GM19455 (cell line): ENCODE results near the gene TXNDC5.
"Not testable (repeated sequence)": the region's sequence is repeated elsewhere in the genome, so short reads cannot be mapped to it uniquely, and the experiment has no call there.

Experiments used
- ATAC-seq: cut with Tn5 transposase; IDR thresholded peaks from one replicate; pipeline ENCODE4 v1.9.1; 2021; ENCODE audit not compliant: unreplicated experiment

Gene TXNDC5

DNA sequence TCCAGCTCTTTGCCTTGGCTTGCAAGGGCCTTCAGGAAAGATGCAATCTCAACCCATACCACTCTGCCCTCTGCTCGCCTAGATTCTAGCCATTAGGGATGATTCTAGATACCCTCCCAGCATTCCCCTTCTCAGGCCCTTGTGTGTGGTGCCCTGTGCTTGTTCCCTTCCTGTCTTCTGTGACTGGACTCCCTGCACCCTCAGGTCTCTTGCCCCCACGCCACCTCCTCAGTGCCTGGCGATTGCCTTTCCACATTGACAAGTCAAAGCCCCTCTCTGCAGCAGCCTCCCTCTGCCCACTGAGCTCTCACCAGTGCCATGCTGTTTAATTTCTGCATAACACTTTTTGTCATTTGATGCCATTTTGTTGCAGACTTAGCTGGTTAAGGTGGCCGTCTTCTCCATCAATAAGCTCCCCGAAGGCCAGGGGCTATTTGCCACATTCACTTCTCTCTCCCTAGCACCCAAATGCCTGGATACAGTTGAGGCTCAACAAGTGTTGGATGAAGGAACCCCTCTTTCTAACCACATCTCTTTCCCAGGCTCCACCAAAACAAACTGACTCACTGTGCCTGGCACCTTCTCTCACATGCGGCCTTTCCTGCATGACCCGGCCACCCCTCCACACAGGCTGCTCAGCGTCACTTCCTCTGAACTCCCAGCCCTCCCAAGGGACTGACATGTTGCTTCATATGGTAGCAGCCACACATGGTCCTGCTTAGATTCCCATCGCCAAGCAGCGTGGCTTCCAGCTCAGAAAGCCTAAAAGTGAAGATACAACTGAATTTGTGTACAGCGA, 4.6 kb upstream of the TXNDC5 start:
- ATAC-seq = no peak

GRCh38 chr6:7914311-7914710, 3.7 kb upstream of the TXNDC5 start:
- no peak for ATAC-seq

- ATAC-seq = no peak
Measured at GRCh38 chr6:7912736-7913517, 2.3 kb upstream of the TXNDC5 start.

DNA sequence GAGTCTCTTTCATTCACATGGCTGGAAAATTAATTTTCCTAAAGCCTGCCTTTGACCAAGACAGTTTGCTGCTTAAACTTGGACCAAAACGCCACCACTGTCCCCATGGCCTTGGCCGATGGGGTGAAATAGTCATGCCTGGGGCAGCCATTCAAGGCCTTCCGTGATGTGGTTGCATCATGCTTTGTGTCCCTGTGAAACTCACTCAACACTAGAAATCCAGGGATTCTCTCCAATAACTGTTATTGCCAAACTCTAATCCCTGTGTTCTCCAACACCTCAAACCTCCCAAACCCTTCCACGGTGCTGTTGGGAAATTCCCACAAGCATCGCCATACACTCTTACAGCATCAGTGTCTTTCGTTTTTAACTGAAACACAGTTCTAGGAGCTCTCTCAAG, 1.4 kb upstream of the TXNDC5 start:
- ATAC-seq = no peak

DNA sequence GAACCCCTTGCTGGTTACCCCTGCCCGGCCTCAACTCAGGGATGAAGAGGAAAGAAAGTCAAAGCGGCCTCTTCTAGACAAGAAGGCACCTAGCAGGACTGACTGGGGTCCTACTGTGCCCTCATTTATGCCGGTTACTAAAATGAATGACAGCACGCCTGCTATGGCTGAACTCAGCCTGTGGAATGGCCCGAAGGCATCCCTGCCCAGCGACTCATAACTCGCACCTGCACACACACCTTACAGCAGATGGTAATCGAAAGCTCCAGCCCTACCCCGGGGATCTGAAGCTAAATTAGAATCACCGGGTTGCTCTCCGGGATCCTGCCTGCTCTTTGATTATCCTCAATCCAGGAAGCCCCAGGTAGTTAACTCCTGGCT, 747 bp upstream of the TXNDC5 start:
- ATAC-seq = no peak

DNA sequence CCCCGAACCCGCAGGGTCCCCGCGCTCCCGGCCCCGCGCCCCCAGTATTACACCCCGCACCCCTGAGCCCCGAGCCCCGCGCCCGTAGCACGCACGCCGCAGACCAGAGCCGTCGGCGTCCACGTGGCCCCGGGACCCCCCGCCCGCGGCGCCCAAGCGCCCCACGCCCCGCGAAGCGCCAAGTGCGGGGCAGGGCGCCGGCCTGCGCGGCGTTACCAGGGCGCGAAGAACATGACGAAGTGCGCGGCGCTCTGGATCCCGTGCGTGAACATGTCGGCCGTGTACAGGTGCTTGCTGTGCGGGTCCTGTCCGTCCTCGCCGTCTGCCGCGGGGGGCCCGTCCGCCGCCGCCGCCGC, 312 bp downstream of the TXNDC5 start:
- peak; percentile 24 for ATAC-seq

DNA sequence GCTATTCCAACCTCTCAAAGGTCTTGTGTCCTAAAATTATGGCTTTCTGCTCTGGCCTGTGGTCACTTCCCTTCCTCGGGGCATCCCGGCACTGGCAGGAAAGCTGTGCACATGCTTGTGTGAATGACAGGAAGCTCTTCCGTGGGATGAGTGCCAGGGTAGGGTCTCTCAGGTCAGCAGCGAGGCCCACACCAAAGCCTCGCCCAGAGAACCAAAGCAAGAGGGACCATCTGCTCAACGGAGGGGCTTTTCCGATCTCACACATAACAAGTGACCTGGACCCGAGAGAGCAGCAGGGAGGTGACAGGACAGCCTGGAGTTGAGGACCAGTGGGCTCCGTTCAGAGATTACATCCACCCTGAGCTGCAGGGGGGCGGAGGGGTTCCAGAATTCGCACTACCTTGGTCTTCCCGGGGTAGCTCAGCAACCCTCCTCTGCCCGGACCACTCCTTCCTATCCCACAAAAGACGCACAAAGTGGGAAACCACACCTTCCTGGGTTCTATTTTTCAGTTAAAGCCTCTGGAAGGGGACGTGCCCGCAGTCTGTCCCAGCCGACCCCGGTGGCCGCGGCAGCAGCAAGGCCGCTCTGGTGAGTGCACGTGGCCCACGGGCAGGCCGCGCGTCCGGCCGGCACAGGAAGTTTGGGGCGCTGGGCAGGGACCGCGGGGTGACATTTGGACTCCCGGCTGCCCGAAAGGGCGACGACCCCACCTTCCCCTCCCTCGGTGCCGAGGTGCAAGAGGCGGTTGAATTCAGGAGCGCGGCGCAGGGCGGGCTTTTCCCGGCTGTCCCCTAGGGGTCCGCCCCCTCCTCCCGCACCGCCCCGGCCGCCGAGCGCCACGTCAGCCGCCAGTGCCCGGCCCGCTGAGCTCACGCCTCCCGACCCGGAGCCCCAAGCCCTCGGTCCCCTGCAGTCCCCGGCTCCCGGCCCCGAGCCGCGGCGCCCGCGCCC, 988 bp downstream of the TXNDC5 start:
- peak; percentile 33 for ATAC-seq

- ATAC-seq = no peak
Measured at GRCh38 chr6:7907159-7907558, 3.4 kb downstream of the TXNDC5 start.

GRCh38 chr6:7906741-7907140, 3.8 kb downstream of the TXNDC5 start:
- ATAC-seq = no peak

GRCh38 chr6:7905416-7905815, 5.2 kb downstream of the TXNDC5 start:
- no peak for ATAC-seq

- no peak for ATAC-seq
Measured at GRCh38 chr6:7904654-7905319, 5.8 kb downstream of the TXNDC5 start.

- ATAC-seq = no peak
Measured at GRCh38 chr6:7903673-7904072, 6.9 kb downstream of the TXNDC5 start.

DNA sequence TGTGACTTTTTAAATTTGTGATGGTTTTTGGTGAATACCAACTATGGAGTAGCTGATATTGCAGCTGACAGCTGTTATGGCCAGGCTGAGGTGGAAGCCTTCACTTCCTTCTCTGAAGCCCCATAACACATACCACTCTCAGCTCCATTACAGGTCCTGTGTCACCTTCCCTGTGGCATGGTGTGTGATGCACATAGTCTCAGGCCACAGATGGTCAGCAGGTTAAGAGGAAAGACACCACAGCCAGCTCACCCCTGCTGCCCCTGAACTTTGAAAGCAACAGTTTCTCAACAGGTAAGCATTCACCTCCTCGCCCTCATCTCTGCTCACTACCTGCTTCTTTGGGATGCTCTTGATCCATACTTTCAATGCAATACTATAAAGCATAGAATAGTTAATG, 7.7 kb downstream of the TXNDC5 start:
- ATAC-seq = no peak

DNA sequence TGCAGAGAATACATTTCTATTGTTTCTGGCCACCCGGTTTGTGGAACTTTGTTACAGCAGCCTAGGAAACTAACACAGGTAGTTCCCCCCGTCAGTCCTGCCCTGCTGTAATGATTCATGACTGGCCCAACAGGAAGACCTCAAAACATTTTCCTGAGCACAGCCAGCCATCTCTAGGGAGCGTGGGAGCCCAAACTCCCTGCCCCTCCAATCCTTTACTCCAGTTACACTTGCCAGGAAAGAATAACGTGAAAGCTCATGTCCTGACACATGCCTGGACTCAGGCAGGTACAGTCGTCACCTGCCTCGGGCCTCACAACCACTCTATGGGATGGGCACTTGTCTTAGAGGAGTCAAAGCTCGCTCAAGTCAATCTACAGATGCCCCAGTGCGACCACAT, 8.4 kb downstream of the TXNDC5 start:
- ATAC-seq = no peak

- ATAC-seq = no peak
Measured at GRCh38 chr6:7901780-7902179, 8.8 kb downstream of the TXNDC5 start.

DNA sequence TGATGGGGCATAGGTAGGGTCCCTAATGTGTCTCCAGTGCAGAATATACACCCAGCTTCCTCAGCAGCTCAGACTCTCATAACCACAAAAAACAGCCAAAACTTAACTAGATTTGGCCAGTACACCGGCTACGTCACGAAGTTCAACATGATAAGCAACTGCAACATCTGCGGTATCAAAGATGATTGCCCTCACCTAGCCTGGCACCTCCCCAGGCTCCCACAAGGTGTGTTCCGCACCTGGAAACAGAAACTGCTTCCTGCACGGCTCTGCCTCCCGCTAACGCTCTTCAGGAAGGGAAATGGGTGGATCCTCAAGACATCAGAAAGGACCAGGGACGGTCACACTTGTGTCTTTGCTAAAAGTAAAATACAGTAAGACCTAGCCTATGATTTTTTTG, 9.5 kb downstream of the TXNDC5 start:
- ATAC-seq = no peak

DNA sequence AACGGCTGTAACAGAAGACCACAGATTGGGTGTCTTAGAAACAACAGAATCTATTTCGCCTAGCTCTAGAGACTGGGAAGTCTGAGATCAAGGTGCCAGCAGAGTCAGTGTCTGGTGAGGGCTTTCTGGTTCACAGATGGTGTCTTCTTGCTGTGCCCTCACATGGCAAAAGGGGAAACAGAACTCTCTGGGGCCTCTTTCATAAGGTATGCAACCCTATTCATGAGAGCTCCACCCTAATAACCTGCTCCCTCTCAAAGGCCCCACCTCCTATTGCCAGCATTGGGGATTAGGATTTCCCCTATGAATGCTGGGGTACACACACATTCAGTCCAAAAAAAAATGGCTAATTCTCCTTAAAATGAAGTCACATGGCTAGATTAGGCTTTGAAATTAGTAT, 10.0 kb downstream of the TXNDC5 start:
- ATAC-seq = no peak

GRCh38 chr6:7899889-7900213, 10.7 kb downstream of the TXNDC5 start:
- ATAC-seq = no peak

DNA sequence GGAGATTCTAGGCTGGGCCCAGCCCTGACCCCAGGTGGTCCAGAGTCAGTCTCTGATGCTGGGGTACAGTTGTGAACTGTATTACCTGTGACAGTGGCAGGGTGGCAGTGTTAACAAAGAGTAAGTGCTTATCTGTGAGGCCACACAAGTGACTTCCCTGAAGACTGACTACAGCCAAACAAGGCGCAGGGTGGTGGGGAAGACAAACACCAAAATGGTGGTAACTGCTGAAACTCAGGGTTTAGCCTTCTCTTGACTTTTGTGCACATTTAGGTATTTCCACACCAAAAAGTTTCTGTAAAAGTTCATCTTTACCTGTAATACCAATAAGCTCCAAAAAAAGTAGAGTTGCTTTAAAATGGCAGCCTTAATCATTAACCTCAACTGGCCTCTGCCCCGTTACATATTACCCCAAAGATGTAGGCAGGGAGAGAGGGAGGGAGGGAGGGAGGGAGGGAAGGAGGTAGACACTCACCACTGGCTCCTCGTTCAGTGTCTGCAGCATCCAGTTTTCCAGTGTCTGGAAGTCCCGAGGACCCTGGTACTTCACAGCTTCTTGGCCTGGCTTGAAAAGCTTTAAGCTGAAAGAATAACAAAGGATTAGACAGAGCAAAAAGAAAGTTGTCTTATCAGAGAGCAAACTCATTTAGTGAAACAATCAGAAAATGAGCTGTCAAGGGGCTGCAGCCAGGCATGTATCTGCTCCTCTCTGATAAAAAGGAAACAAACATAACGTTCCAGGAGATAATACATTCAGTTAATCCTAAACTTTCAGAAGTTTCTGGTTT, 11.3 kb downstream of the TXNDC5 start:
- ATAC-seq = no peak

DNA sequence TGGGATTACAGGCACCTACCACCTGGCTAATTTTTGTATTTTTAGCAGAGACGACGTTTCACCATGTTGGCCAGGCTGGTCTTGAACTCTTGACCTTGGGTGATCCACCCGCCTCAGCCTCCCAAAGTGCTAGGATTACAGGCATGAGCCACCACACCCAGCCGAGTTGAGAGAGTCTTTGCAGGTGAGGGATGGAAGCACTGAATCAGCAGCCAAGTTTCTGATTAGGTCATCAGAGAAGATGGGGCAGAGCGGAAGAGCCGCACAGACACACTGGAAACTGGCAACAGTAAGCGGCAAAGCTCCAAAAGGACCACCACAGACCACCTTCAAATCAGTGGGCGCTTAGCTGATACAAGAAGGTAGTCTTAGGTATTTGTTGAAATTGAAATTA, 12.4 kb downstream of the TXNDC5 start:
- ATAC-seq = not testable (repeated sequence)
